K562 (cell line): ENCODE measurements around the gene KRTAP10-12. TPM values are rescaled to one million over a fixed set of nuclear protein-coding genes. Genes with fewer than 3 reads are reported as not detected.

ENCODE experiments used
- ATAC-seq: fragments of 200-7000 bp; cut with Tn5 transposase; 3 replicates; pipeline ENCODE4 v1.9.1; 2020; ENCODE audit warnings: moderate library complexity
- BruUV-seq: library from RNA; stranded (reverse); fragments of 400-500 nt; replicated peaks from 2 replicates; lab custom pipeline; 2021; lab: Mats Ljungman, UMichigan
- CTCF ChIA-PET: fragments of 300-600 bp; formaldehyde crosslinking; extraction: SDS; loops from one replicate; lab custom pipeline; 2021; ENCODE audit warnings: low intra/inter-chr PET ratio; lab: Yijun Ruan, JAX
- POLR2A ChIA-PET: fragments of 300-600, 350-650 bp; sonication (Branson Sonifier 250); formaldehyde crosslinking; extraction: SDS; loops from one replicate; lab custom pipeline; 2021; ENCODE audit warnings: antibody characterized with exemption, inconsistent platforms; lab: Yijun Ruan, JAX
- DNase-seq, 4 experiments: peaks; one replicate each; pipeline versions ENCODE4 v3.0.0 to v3.0.0-alpha.2; 2011 to 2018; ENCODE audit warnings: low spot score in 3 of 4, mixed read lengths in 3 of 4; ENCODE audit errors: extremely low read depth in 1 of 4
- FAIRE-seq: peaks from 2 replicates; lab custom pipeline; 2011; peaks lifted over from hg19 to GRCh38; lab: Jason Lieb, UNC
- H2AFZ ChIP-seq: 2 replicates; pipeline ENCODE4 v1.6.0; 2011; ENCODE audit warnings: low read depth, low read length, control low read depth, inconsistent platforms
- H3K27ac ChIP-seq: fragments of 200-600 bp; 3 replicates; pipeline ENCODE4 v1.8.0; 2011; ENCODE audit warnings: low read depth, mild to moderate bottlenecking, control low read depth, inconsistent platforms, low read length, moderate library complexity, mixed read lengths; ENCODE audit errors: extremely low read depth
- H3K27me3 ChIP-seq, 2 experiments: fragments of 300-600 bp in 1 of 2; 2 replicates in 1 of 2; 3 replicates in 1 of 2; pipeline versions ENCODE4 v1.6.0 to v1.8.0; 2011; ENCODE audit warnings: inconsistent platforms in 2 of 2, low read length in 2 of 2, mild to moderate bottlenecking in 1 of 2, mixed read lengths in 1 of 2, moderate library complexity in 1 of 2; ENCODE audit not compliant: control insufficient read depth in 2 of 2, insufficient read depth in 2 of 2
- H3K36me3 ChIP-seq: fragments of 300-600 bp; 3 replicates; pipeline ENCODE4 v1.8.0; 2011; ENCODE audit warnings: mild to moderate bottlenecking, low read length, inconsistent platforms; ENCODE audit not compliant: control insufficient read depth, insufficient read depth
- H3K4me1 ChIP-seq, 2 experiments: fragments of 200-600 bp in 1 of 2; replicated peaks in 1 of 2; 2 replicates in 1 of 2; 3 replicates in 1 of 2; pipeline versions ENCODE4 v1.5.1 to v1.8.0; 2011; ENCODE audit warnings: inconsistent platforms in 2 of 2, low read length in 2 of 2, mild to moderate bottlenecking in 1 of 2, mixed read lengths in 1 of 2, moderate library complexity in 1 of 2; ENCODE audit not compliant: control insufficient read depth in 2 of 2, insufficient read depth in 2 of 2
- H3K4me2 ChIP-seq: 2 replicates; pipeline ENCODE4 v1.6.1; 2011; ENCODE audit warnings: low read length, control low read depth, inconsistent platforms, mixed read lengths; ENCODE audit not compliant: insufficient read depth
- H3K4me3 ChIP-seq: fragments of 200-600 bp; sonication (generic), shearing (Covaris generic); 2 replicates; pipeline ENCODE4 v1.5.1; 2016; ENCODE audit warnings: control low read depth, inconsistent platforms
- H3K79me2 ChIP-seq: fragments of 200-600 bp; 3 replicates; pipeline ENCODE4 v1.8.0; 2011; ENCODE audit warnings: low read length, inconsistent platforms; ENCODE audit not compliant: control insufficient read depth, insufficient read depth
- H3K9ac ChIP-seq, 2 experiments: 2 replicates each; pipeline versions ENCODE4 v1.6.0 to v1.6.1; 2011; ENCODE audit warnings: low read depth in 2 of 2, low read length in 2 of 2, control low read depth in 1 of 2, inconsistent platforms in 1 of 2, mild to moderate bottlenecking in 1 of 2, mixed read lengths in 1 of 2; ENCODE audit not compliant: insufficient read depth in 1 of 2
- H3K9me1 ChIP-seq: one replicate; pipeline ENCODE4 v1.6.0; 2011; ENCODE audit warnings: inconsistent platforms, mild to moderate bottlenecking, low read length, moderate library complexity; ENCODE audit not compliant: control insufficient read depth, insufficient read depth
- H3K9me3 ChIP-seq: replicated peaks from 2 replicates; pipeline ENCODE4 v1.5.1; 2011; ENCODE audit warnings: low read depth, low read length, inconsistent platforms; ENCODE audit not compliant: control insufficient read depth, insufficient read depth
- H4K20me1 ChIP-seq: replicated peaks from 2 replicates; pipeline ENCODE4 v1.6.1; 2011; ENCODE audit warnings: low read length, inconsistent platforms, mixed read lengths; ENCODE audit not compliant: control insufficient read depth, insufficient read depth
- BCOR ChIP-seq: fragments of 450-650 bp; IDR thresholded peaks from 2 replicates; pipeline ENCODE4 v1.6.1; 2016
- HLTF ChIP-seq: fragments of 450-650 bp; IDR thresholded peaks from 2 replicates; pipeline ENCODE4 v1.6.1; 2016
- RBM14 ChIP-seq: fragments of 200-400 bp; formaldehyde crosslinking; IDR thresholded peaks from 2 replicates; pipeline ENCODE4 v1.6.1; 2018; ENCODE audit warnings: low read depth, mild to moderate bottlenecking, low read length, moderate library complexity, borderline replicate concordance; ENCODE audit not compliant: insufficient read depth
- SMAD3 ChIP-seq: fragments of 450-650 bp; formaldehyde crosslinking; conservative IDR thresholded peaks from 2 replicates; pipeline ENCODE4 v1.4.0; 2020; ENCODE audit warnings: mild to moderate bottlenecking
- WGBS: fragments of 100-300 bp; shearing (Covaris generic); methylation state at CpG from one replicate; pipeline ENCODE4 v1.1.6; 2016; ENCODE audit warnings: low coverage, mixed read lengths; ENCODE audit not compliant: insufficient coverage; ENCODE audit errors: missing lambda C conversion rate; 5-methylcytosine and 5-hydroxymethylcytosine counted together
- in situ Hi-C: fragments of 300-500 bp; cut with MboI; formaldehyde crosslinking; loops from 4 replicates; pipeline ENCODE4 v1.15.0; 2018; ENCODE audit warnings: inconsistent platforms, mixed read lengths
- intact Hi-C: fragments of 100-400 bp; cut with micrococcal nuclease; formaldehyde crosslinking; loops from 2 replicates; pipeline ENCODE4 v1.14.2; 2022
- polyA plus RNA-seq, 8 experiments: library from polyadenylated mRNA; depleted of rRNA in 4 of 8; stranded (reverse) in 5 of 8; unstranded in 3 of 8; fragments of >200 nt; fragmentation: Nextera tagmentation in 2 of 8; fragmentation: Illumina TruSeq in 1 of 8; extraction: Ambion mirVana in 2 of 8; extraction: Trizol in 1 of 8; gene quantifications; 2 replicates each; pipeline versions ENCODE4 v1.2.1 to v1.2.3, GENCODE V29; 2011 to 2014; ENCODE audit warnings: inconsistent platforms in 1 of 8, missing spikeins in 1 of 8
- total RNA-seq, 7 experiments: library from RNA; depleted of rRNA in 6 of 7; stranded (reverse); fragments of >200 nt in 6 of 7; fragmentation: Illumina TruSeq in 2 of 7; extraction: Trizol in 2 of 7; gene quantifications; 2 replicates each; pipeline versions ENCODE4 v1.2.1 to v1.2.3, GENCODE V29; 2011 to 2021; ENCODE audit warnings: low replicate concordance in 1 of 7
- TF ChIP-seq, protein P1 (sequence below), 3 experiments: fragments of 200-800 bp in 1 of 3; sonication (Bioruptor generic) in 1 of 3; sonication (generic) in 1 of 3; formaldehyde crosslinking in 1 of 3; IDR thresholded peaks; 2 replicates each; pipeline versions ENCODE4 v1.6.1 to v1.8.0; 2016 to 2022; ENCODE audit warnings: mild to moderate bottlenecking in 2 of 3, missing compliant biosample characterization in 2 of 3, missing genetic modification characterization in 2 of 3, missing genetic modification reagents in 1 of 3

KRTAP10-12 gene
- total and polyA plus RNA-seq, 9 of the 15 experiments (the other 6 are each of a cell fraction or from before 2014, with no cell fraction given): not detected

GRCh38 chr21:44728716-44729115 is 31.7 kb downstream of the KRTAP10-12 start:
- WGBS: 10% methylated on average over 14 of the region's 14 CpGs
- Histone ChIP-seq H3K9ac (no peak overlapping the region), H3K9me1 (no peaks in the 10 kb centered on the region), H3K4me1 (peaks cover 10 to 15% of the 10 kb centered on the region in 2 experiments; a peak in 4 of 5 replicates), H3K4me3 (no peak overlapping the region), H3K36me3 (no peaks in the 10 kb centered on the region), H3K27me3 (peaks cover 72 to 91% of the 10 kb centered on the region in 2 experiments), H3K27ac (no peak overlapping the region), H3K79me2 (no peaks in the 10 kb centered on the region), H2AFZ (no peak overlapping the region), H3K4me2 (no peak overlapping the region), H4K20me1 (peaks cover 8% of the 10 kb centered on the region; the same call in 1 of the 2 replicates), H3K9me3 (no peaks in the 10 kb centered on the region)
- ChIA-PET POLR2A (interaction anchor here (0.5 kb wide), 1 partner anchor 279 kb away, joined by 6 read pairs; no protein-coding TSS in a partner anchor), CTCF (no interaction called here)
- no TSS peak for BruUV-seq
- no peak for TF ChIP-seq HLTF
- TF ChIP-seq SMAD3: no peak
- TF ChIP-seq RBM14: no peak
- TF ChIP-seq, protein P1, sequence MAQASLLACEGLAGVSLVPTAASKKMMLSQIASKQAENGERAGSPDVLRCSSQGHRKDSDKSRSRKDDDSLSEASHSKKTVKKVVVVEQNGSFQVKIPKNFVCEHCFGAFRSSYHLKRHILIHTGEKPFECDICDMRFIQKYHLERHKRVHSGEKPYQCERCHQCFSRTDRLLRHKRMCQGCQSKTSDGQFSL (CRISPR knock-in tag; IDR thresholded peaks at IDR 0.05): no peak
- TF ChIP-seq, protein P1 (tag; IDR thresholded peaks at IDR 0.05): no peak
- TF ChIP-seq BCOR: no peak
- in situ Hi-C loops (no loop called here), intact Hi-C loops (no loop called here)
- FAIRE-seq (no peak), DNase-seq (no peak), ATAC-seq (no peak)
